Sigmoid colon (tissue), 7 donors: ENCODE measurements around the gene GAS6. TPM values are rescaled to one million over a fixed set of nuclear protein-coding genes. Genes with fewer than 3 reads are reported as not detected.

Experiments
- DNase-seq: peaks from one replicate; pipeline ENCODE4 v3.0.0-alpha.2; 2019
- H3K27ac ChIP-seq, 4 donors: fragments of 200-600 bp; sonication (generic); one replicate each; pipeline ENCODE4 v1.5.1; 2016 to 2019; ENCODE audit warnings: mild to moderate bottlenecking in 1 of 4
- H3K27me3 ChIP-seq, 3 donors: fragments of 200-600 bp; sonication (generic); one replicate each; pipeline ENCODE4 v1.5.1; 2019; ENCODE audit warnings: mild to moderate bottlenecking in 1 of 3
- H3K36me3 ChIP-seq, 4 donors: fragments of 200-600 bp; sonication (generic); one replicate each; pipeline ENCODE4 v1.5.1; 2016 to 2019
- H3K4me1 ChIP-seq, 4 donors: fragments of 200-600 bp; sonication (generic); one replicate each; pipeline ENCODE4 v1.5.1; 2017 to 2019
- H3K4me3 ChIP-seq, 4 donors: fragments of 200-600 bp; sonication (generic); one replicate each; pipeline ENCODE4 v1.5.1; 2017 to 2019; ENCODE audit warnings: mild to moderate bottlenecking in 2 of 4, moderate library complexity in 1 of 4
- H3K9me3 ChIP-seq, 4 donors: fragments of 200-600 bp in 3 of 4; sonication (generic) in 3 of 4; one replicate each; pipeline versions ENCODE4 v1.5.1 to v1.6.1; 2013 to 2019
- CTCF ChIP-seq, 4 experiments: fragments of 450-650 bp in 3 of 4; fragments of 200-600 bp in 1 of 4; IDR thresholded peaks; one replicate each; pipeline ENCODE4 v1.5.1; 2016 to 2019; ENCODE audit warnings: antibody characterized with exemption in 4 of 4, mild to moderate bottlenecking in 3 of 4, moderate library complexity in 2 of 4
- EP300 ChIP-seq, 4 donors: sonication (generic); formaldehyde crosslinking; IDR thresholded peaks; one replicate each; pipeline ENCODE4 v1.6.1; 2017; ENCODE audit warnings: antibody characterized with exemption in 4 of 4
- POLR2A ChIP-seq, 2 donors: fragments of 450-650 bp; IDR thresholded peaks; one replicate each; pipeline ENCODE4 v1.6.1; 2016; ENCODE audit warnings: antibody characterized with exemption in 2 of 2, mild to moderate bottlenecking in 2 of 2, moderate library complexity in 2 of 2
- POLR2AphosphoS5 ChIP-seq, 4 donors: sonication (generic); formaldehyde crosslinking; IDR thresholded peaks; one replicate each; pipeline ENCODE4 v1.6.1; 2017; ENCODE audit warnings: antibody characterized with exemption in 4 of 4
- WGBS, 2 donors: extraction: QIAGEN DNeasy Blood & Tissue Kit; methylation state at CpG; one replicate each; pipeline ENCODE4 v1.1.7; 2013; 5-methylcytosine and 5-hydroxymethylcytosine counted together
- intact Hi-C: fragments of 100-400 bp; cut with DNase I; formaldehyde crosslinking; loops from one replicate; pipeline ENCODE4 v1.15.1; 2023
- polyA plus RNA-seq, 3 donors: library from polyadenylated mRNA; stranded (reverse); fragments of 200-250 nt; gene quantifications; one replicate each; pipeline ENCODE4 v1.2.3, GENCODE V29; 2013
- total RNA-seq, 4 donors: library from RNA; depleted of rRNA; stranded (reverse); fragments of >200 nt; gene quantifications; one replicate each; pipeline ENCODE4 v1.1.0, GENCODE V29; 2016
- donor health status: healthy with polysubstance abuse.
- donor health status: Bipolar disorder and iron deficiency.
- donor health status: healthy.

Gene GAS6
- total and polyA plus RNA-seq, 7 donors: 27.0 to 105 (median 58.1) TPM

DNA sequence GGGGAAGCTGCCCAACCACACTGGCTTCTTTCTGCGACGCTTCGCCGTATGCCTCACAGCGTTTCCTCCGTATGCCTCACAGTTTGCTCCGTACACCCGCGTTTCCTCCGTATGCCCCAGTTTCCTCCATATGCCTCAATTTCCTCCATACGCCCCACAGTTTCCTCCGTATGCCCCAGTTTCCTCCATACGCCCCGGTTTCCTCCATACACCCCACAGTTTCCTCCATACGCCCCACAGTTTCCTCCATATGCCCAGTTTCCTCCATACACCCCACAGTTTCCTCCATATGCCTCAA lies 22.6 kb downstream of the GAS6 start:
- TF ChIP-seq POLR2A (IDR thresholded peaks at IDR 0.05) (no peak), POLR2AphosphoS5 (IDR thresholded peaks at IDR 0.05) (no peak), CTCF (IDR thresholded peaks at IDR 0.05) (no peak), EP300 (IDR thresholded peaks at IDR 0.05) (no peak)
- WGBS, 2 donors: 50 to 83% methylated on average over 15 of the region's 15 CpGs
- Histone ChIP-seq H3K4me1 (peaks cover 0 to 47% (median 43%) of the 10 kb centered on the region in 4 donors), H3K27ac (peak overlapping the region in 1 of 4 donors; percentile 92), H3K27me3 (no peaks in the 10 kb centered on the region), H3K36me3 (peaks cover 0 to 15% (median 4%) of the 10 kb centered on the region in 4 donors), H3K9me3 (no peaks in the 10 kb centered on the region), H3K4me3 (no peak overlapping the region)
- DNase-seq: no peak
- intact Hi-C loops: no loop called here

DNA sequence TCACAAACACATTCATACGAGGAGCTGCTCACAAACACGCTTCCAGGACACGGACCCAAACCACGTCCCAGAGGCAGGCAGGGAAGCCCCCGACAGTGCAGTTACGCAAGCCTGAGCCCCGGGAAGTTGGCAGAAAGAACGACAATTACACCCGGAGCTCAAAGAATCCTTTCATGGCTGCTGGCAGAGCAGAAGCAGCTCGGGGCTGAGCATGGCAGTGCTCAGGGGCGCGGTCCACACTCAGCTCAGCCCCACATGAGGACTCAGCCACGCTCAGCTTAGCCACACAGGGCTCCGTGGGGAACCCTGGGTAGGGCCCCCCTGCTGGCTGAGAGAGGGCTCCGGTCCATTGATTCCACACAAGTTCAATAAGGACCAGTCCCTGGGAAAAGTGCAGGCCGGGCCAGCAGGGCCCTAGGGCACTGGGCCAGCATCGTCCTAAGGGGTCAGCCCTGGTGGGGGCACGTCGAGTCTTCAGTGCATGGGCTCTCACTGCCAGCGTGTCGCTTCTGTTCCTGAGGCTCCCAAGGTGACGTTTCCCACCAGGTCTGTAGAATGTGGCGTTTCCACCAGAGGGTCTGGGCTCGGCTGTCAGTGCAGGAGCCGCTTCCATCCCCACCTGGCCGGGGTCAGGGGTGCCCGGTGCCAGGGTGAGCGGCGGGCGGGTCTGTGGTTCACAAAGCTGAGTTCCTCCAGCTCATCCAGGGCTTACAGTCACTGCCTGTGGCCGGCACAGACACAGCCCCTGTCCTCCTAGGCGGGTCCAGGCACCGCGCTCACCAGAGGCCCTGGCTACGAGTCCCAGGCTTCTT lies 23.1 kb downstream of the GAS6 start:
- H3K27ac ChIP-seq: peak overlapping the region in 3 of 4 donors; percentile 51 to 94 (median 92)
- H3K27me3 ChIP-seq: no peaks in the 10 kb centered on the region
- TF ChIP-seq POLR2AphosphoS5 (IDR thresholded peaks at IDR 0.05) (no peak), CTCF (IDR thresholded peaks at IDR 0.05) (no peak), POLR2A (IDR thresholded peaks at IDR 0.05) (no peak), EP300 (IDR thresholded peaks at IDR 0.05) (no peak)
- no peak overlapping the region for H3K4me3 ChIP-seq
- H3K36me3 ChIP-seq: peaks cover 0 to 12% (median 4%) of the 10 kb centered on the region in 4 donors
- WGBS, 2 donors: 56 to 79% methylated on average over 35 of the region's 35 CpGs
- H3K9me3 ChIP-seq: no peaks in the 10 kb centered on the region
- no peak for DNase-seq
- intact Hi-C loops: no loop called here
- peaks cover 0 to 47% (median 44%) of the 10 kb centered on the region in 4 donors for H3K4me1 ChIP-seq

DNA sequence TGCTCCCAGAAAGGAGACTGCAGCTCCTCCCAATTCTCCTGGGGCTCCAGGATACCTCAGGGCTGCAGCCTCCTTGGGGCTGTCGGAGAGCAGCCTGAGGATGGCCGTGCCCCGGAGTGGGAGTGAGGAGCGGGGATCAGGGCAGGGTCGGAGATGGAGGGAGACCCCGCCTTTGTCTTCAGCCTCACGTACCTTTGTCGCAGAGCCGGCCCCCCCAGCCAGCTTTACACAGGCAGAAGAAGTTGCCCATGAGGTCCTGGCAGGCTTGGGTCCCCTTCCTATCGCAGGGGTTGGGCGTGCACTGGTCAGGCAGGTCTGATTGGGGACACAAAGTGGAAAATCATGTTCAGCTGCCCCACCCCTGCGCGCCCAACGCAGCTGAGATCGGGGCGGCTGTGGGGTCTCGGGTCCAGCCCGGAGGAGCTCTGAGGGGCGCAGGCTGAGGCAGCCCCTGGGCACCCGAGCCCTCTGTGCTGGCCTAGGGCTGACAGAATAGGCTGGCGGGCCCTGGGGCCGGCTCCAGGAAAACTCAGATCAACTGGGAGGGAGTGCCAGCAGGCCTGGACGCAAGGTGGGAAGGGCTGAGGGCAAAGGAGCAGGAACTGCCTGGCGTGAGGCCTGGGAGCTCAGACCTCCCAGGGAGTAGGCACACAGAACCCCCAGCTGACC lies 24.2 kb downstream of the GAS6 start:
- H3K27me3 ChIP-seq: no peaks in the 10 kb centered on the region
- peaks cover 0 to 15% (median 4%) of the 10 kb centered on the region in 4 donors for H3K36me3 ChIP-seq
- H3K4me1 ChIP-seq: peaks cover 0 to 49% (median 44%) of the 10 kb centered on the region in 4 donors
- peak overlapping the region in 1 of 4 donors; percentile 45 for H3K4me3 ChIP-seq
- H3K9me3 ChIP-seq: no peaks in the 10 kb centered on the region
- DNase-seq: no peak
- intact Hi-C loops: loop anchor here (2.0 kb wide), 1 partner anchor 23 kb away; no protein-coding TSS in a partner anchor
- peak overlapping the region in 3 of 4 donors; percentile 51 to 94 (median 92) for H3K27ac ChIP-seq
- TF ChIP-seq CTCF (IDR thresholded peaks at IDR 0.05) (no peak), POLR2A (IDR thresholded peaks at IDR 0.05) (no peak), EP300 (IDR thresholded peaks at IDR 0.05) (no peak), POLR2AphosphoS5 (IDR thresholded peaks at IDR 0.05) (no peak)
- 23 to 74% methylated on average over 24 of the region's 24 CpGs for WGBS, 2 donors

- no peak for DNase-seq
- H3K4me3 ChIP-seq: peak overlapping the region in 3 of 4 donors; percentile 22 to 45 (median 24)
- intact Hi-C loops: loop anchor here (2.0 kb wide), 1 partner anchor 24 kb away; no protein-coding TSS in a partner anchor
- H3K4me1 ChIP-seq: peaks cover 0 to 49% (median 44%) of the 10 kb centered on the region in 4 donors
- TF ChIP-seq POLR2A (IDR thresholded peaks at IDR 0.05) (no peak), CTCF (IDR thresholded peaks at IDR 0.05) (no peak), POLR2AphosphoS5 (IDR thresholded peaks at IDR 0.05) (no peak), EP300 (IDR thresholded peaks at IDR 0.05) (no peak)
- peaks cover 0 to 12% (median 5%) of the 10 kb centered on the region in 4 donors for H3K36me3 ChIP-seq
- 70 to 85% methylated on average over 8 of the region's 8 CpGs for WGBS, 2 donors
- no peaks in the 10 kb centered on the region for H3K27me3 ChIP-seq
- H3K27ac ChIP-seq: peak overlapping the region; percentile 85 to 94 (median 90)
- H3K9me3 ChIP-seq: no peaks in the 10 kb centered on the region
These were observed 25.1 kb downstream of the GAS6 start for GRCh38 chr13:113838711-113839201.
